Upper lobe of left lung (tissue), 6 donors: ENCODE measurements around the gene ZNF221. TPM values are rescaled to one million over a fixed set of nuclear protein-coding genes. Genes with fewer than 3 reads are reported as not detected.
"Not testable (repeated sequence)": the region's sequence is repeated elsewhere in the genome, so short reads cannot be mapped to it uniquely, and the experiment has no call there.

Source experiments
- ATAC-seq, 2 donors: fragments of 200-7000 bp; cut with Tn5 transposase; one replicate each; pipeline ENCODE4 v1.9.1; 2022; ENCODE audit warnings: mild to moderate bottlenecking in 2 of 2, moderate library complexity in 2 of 2; ENCODE audit not compliant: low FRiP score in 2 of 2
- DNase-seq, 2 donors: peaks; one replicate each; pipeline ENCODE4 v3.0.0-alpha.2; 2019 to 2020
- H3K27ac ChIP-seq, 4 donors: fragments of 200-600 bp; sonication (generic); one replicate each; pipeline ENCODE4 v1.5.1; 2016 to 2019
- H3K27me3 ChIP-seq, 4 donors: fragments of 200-600 bp; sonication (generic); one replicate each; pipeline ENCODE4 v1.5.1; 2017 to 2019
- H3K36me3 ChIP-seq, 4 donors: fragments of 200-600 bp; sonication (generic); one replicate each; pipeline ENCODE4 v1.5.1; 2016 to 2019
- H3K4me1 ChIP-seq, 4 donors: fragments of 200-600 bp; sonication (generic); one replicate each; pipeline ENCODE4 v1.5.1; 2018 to 2019
- H3K4me3 ChIP-seq, 4 donors: fragments of 200-600 bp; sonication (generic); one replicate each; pipeline ENCODE4 v1.5.1; 2017 to 2019; ENCODE audit warnings: mild to moderate bottlenecking in 2 of 4, moderate library complexity in 1 of 4
- H3K9me3 ChIP-seq, 4 donors: fragments of 200-600 bp; sonication (generic); one replicate each; pipeline ENCODE4 v1.5.1; 2018 to 2019
- EP300 ChIP-seq, 4 donors: sonication (generic); formaldehyde crosslinking; IDR thresholded peaks; one replicate each; pipeline ENCODE4 v1.5.1; 2017; ENCODE audit warnings: antibody characterized with exemption in 4 of 4, control low read depth in 2 of 4
- POLR2A ChIP-seq, 4 donors: fragments of 450-650 bp; IDR thresholded peaks; one replicate each; pipeline ENCODE4 v1.5.1; 2016 to 2017; ENCODE audit warnings: antibody characterized with exemption in 4 of 4, mild to moderate bottlenecking in 2 of 4
- POLR2AphosphoS5 ChIP-seq, 2 donors: sonication (generic); formaldehyde crosslinking; IDR thresholded peaks; one replicate each; pipeline ENCODE4 v1.5.1; 2017; ENCODE audit warnings: antibody characterized with exemption in 2 of 2
- WGBS, 2 donors: methylation state at CpG; one replicate each; pipeline ENCODE4 v1.1.5; 2017 to 2018; 5-methylcytosine and 5-hydroxymethylcytosine counted together
- total RNA-seq, 6 donors: library from RNA; depleted of rRNA in 4 of 6; stranded (reverse); fragments of >200 nt in 4 of 6; gene quantifications; one replicate each; pipeline versions ENCODE4 v1.1.0 to v1.2.1, GENCODE V29; 2016 to 2021
- TF ChIP-seq, protein P1 (sequence below), 6 experiments: fragments of 450-650 bp in 4 of 6; fragments of 200-600 bp in 2 of 6; sonication (generic) in 2 of 6; IDR thresholded peaks; one replicate each; pipeline ENCODE4 v1.5.1; 2016 to 2019; ENCODE audit warnings: antibody characterized with exemption in 6 of 6
- donor health status: DM: no; HTN: no; CAD: no; lungs with moderate emphysema.
- donor health status: DM: no; HTN: yes; CAD: no; lungs with severe emphysema.

The ZNF221 gene
- total RNA-seq, 6 donors from 2014 or later: 1.4 to 16.8 (median 3.5) TPM

DNA sequence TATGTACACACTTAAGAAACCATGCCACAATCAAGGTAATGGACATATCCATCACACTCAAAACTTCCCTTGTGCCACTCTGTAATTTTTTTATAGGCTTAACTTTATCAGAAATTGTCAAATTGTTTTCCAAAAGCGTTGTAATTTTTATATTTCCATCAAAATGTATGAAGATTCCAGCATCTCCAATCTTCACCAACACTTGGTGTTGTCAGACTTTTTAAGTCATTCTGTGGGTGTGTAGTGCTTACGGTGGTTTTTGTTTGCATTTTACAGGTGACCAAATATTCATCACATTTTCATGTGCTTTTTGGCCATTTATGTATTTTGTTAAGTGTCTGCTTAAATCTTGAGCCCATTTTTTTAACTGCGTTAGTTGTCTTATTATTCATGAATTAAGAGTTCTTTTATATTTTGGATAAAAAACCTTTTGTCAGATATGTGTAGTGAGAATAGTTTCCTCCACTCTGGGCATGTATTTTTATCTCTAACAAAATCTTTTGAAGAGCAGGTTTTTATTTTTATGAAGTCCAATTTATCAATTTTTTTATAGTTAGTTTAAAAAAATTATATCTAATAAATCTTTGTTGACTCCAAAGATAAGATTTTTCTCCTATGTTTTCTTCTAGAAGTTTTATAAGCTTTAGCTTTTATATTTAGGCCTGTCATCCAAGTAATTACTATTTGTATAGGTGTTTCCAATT, 11.3 kb upstream of the ZNF221 start:
- peaks cover 0 to 5% (median 4%) of the 10 kb centered on the region in 4 donors for H3K4me1 ChIP-seq
- no peak overlapping the region for H3K4me3 ChIP-seq
- H3K9me3 ChIP-seq: peaks cover 0 to 3% (median under 1%) of the 10 kb centered on the region in 4 donors
- no peak for ATAC-seq
- no peaks in the 10 kb centered on the region for H3K27me3 ChIP-seq
- WGBS, 2 donors: 57 to 75% methylated on average over 3 of the region's 3 CpGs
- H3K36me3 ChIP-seq: no peaks in the 10 kb centered on the region
- DNase-seq: no peak
- no peak overlapping the region for H3K27ac ChIP-seq
- TF ChIP-seq EP300 (IDR thresholded peaks at IDR 0.05): no peak
- TF ChIP-seq POLR2A (IDR thresholded peaks at IDR 0.05): no peak
- TF ChIP-seq POLR2AphosphoS5 (IDR thresholded peaks at IDR 0.05): no peak
- TF ChIP-seq, protein P1, sequence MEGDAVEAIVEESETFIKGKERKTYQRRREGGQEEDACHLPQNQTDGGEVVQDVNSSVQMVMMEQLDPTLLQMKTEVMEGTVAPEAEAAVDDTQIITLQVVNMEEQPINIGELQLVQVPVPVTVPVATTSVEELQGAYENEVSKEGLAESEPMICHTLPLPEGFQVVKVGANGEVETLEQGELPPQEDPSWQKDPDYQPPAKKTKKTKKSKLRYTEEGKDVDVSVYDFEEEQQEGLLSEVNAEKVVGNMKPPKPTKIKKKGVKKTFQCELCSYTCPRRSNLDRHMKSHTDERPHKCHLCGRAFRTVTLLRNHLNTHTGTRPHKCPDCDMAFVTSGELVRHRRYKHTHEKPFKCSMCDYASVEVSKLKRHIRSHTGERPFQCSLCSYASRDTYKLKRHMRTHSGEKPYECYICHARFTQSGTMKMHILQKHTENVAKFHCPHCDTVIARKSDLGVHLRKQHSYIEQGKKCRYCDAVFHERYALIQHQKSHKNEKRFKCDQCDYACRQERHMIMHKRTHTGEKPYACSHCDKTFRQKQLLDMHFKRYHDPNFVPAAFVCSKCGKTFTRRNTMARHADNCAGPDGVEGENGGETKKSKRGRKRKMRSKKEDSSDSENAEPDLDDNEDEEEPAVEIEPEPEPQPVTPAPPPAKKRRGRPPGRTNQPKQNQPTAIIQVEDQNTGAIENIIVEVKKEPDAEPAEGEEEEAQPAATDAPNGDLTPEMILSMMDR (IDR thresholded peaks at IDR 0.05): no peak

DNA sequence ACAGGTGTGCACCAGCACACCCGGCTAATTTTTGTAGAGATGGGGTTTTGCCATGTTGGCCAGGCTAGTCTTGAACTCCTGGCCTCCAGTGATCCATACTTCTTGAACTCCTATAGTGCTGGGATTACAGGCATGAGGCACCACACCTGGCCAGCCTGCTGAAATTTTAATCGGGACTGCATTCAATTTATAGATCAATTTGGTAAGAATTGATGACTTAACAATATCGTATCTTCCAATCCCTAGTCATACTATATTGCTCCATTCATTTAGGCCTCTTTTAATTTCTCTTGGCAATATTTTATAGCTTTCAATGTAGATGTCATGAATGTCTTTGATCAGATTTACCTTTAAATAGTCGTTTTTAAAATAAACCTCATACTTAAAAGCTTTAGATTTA, 10.3 kb upstream of the ZNF221 start:
- Histone ChIP-seq H3K36me3 (no peaks in the 10 kb centered on the region), H3K4me3 (no peak overlapping the region), H3K9me3 (peaks cover 0 to 4% (median 2%) of the 10 kb centered on the region in 4 donors), H3K27ac (no peak overlapping the region), H3K27me3 (no peaks in the 10 kb centered on the region), H3K4me1 (peaks cover 0 to 2% (median 2%) of the 10 kb centered on the region in 4 donors)
- ATAC-seq (no peak), DNase-seq (no peak)
- 75 to 82% methylated on average over 4 of the region's 4 CpGs for WGBS, 2 donors
- TF ChIP-seq POLR2AphosphoS5 (IDR thresholded peaks at IDR 0.05) (no peak), POLR2A (IDR thresholded peaks at IDR 0.05) (no peak), EP300 (IDR thresholded peaks at IDR 0.05) (no peak)
- TF ChIP-seq, protein P1 (IDR thresholded peaks at IDR 0.05): no peak

DNA sequence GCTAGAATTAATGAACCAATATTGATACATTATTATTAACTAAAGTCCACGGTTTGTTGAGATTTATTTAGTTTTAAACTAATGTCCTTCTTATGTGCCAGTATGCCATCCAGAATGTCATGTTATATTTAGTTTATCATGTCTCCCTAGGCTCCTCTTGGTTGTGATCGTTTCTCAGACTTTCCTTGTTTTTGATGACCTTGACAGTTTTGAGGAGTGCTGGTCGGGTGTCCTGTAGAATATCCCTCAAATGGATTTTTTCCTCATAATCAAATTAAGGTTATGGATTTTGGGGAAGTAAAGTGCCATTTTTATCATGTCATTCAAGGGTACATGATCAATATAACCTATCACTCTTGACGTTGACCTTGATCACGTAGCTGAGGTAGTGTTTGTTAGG, 9.8 kb upstream of the ZNF221 start:
- Histone ChIP-seq H3K4me1 (no peaks in the 10 kb centered on the region), H3K9me3 (peaks cover 0 to 4% (median 2%) of the 10 kb centered on the region in 4 donors), H3K4me3 (no peak overlapping the region), H3K36me3 (no peaks in the 10 kb centered on the region), H3K27me3 (no peaks in the 10 kb centered on the region), H3K27ac (no peak overlapping the region)
- ATAC-seq: no peak
- no peak for DNase-seq
- TF ChIP-seq POLR2AphosphoS5 (IDR thresholded peaks at IDR 0.05): no peak
- TF ChIP-seq, protein P1 (IDR thresholded peaks at IDR 0.05): no peak
- no peak for TF ChIP-seq EP300 (IDR thresholded peaks at IDR 0.05)
- no peak for TF ChIP-seq POLR2A (IDR thresholded peaks at IDR 0.05)
- 60 to 78% methylated on average over 5 of the region's 5 CpGs for WGBS, 2 donors

DNA sequence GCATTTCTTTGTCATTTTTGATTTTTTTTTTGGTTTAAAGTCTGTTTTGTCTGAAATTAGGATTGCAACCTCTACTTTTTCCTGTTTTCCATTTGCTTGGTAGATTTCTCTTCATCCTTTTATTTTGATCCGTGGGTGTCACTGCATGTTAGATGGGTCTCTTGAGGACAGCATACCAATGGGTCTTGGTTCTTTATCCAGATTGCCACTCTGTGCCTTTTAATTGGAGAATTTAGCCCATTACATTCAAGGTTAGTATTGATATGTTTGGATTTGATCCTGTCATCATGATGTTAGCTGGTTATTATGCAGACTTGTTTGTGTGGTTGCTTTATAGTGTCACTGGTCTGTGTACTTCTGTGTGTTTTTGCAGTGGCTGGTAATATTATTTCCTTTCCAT, 3.6 kb upstream of the ZNF221 start:
- H3K4me3 ChIP-seq, DNase-seq, ATAC-seq, H3K27ac ChIP-seq, H3K27me3 ChIP-seq, H3K36me3 ChIP-seq, H3K4me1 ChIP-seq: not testable (repeated sequence)
- WGBS, 2 donors: 0% methylated on average over 1 of the region's 1 CpG
- H3K9me3 ChIP-seq: peaks cover 5 to 28% (median 17%) of the 10 kb centered on the region in 4 donors

DNA sequence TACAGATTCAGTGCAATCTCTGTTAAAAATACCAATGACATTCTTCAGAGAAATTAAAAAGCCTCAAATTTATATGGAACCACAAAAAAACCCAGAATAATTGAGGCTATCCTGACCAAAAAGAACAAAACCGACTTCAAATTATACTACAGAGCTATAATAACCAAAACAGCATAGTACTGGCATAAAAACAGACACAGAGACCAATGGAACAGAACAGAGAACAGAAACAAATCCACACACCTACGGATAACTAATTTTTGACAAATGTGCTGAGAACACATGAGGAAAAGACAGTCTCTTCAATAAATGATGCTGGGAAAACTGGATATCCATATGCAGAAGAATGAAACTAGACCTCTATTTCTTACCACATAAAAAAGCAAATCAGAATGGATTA, 1.2 kb upstream of the ZNF221 start:
- 84 to 85% methylated on average over 2 of the region's 2 CpGs for WGBS, 2 donors
- not testable (repeated sequence) for H3K4me1 ChIP-seq, H3K27me3 ChIP-seq, ATAC-seq, H3K36me3 ChIP-seq, DNase-seq, H3K27ac ChIP-seq, H3K4me3 ChIP-seq
- H3K9me3 ChIP-seq: peaks cover 7 to 33% (median 19%) of the 10 kb centered on the region in 4 donors

DNA sequence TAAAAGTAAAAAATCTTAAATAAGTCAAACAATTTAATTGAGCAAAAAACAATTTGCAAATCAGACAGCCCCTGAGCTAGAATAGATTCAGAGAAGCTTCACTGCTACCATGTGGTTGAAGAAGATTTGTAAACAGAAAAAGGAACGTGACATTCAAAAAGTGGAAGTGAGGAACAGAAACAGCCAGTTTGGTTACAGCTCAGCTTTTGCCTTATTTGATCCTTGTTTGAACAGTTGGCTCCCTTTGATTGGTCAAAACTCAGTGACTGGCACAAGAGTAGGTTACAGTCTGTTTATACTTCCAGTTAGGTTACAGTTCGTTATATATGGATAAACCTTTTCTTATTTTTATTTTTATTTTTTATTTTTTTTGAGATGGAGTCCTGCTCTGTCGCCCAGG, 5.8 kb downstream of the ZNF221 start:
- Histone ChIP-seq H3K4me1 (no peaks in the 10 kb centered on the region), H3K9me3 (peaks cover 51 to 73% (median 63%) of the 10 kb centered on the region in 4 donors), H3K4me3 (no peak overlapping the region), H3K27ac (no peak overlapping the region), H3K27me3 (no peaks in the 10 kb centered on the region), H3K36me3 (peaks cover 0 to 12% (median 0%) of the 10 kb centered on the region in 4 donors)
- no peak for ATAC-seq
- TF ChIP-seq POLR2AphosphoS5 (IDR thresholded peaks at IDR 0.05) (no peak), POLR2A (IDR thresholded peaks at IDR 0.05) (no peak), EP300 (IDR thresholded peaks at IDR 0.05) (no peak)
- TF ChIP-seq, protein P1 (IDR thresholded peaks at IDR 0.05): no peak
- no peak for DNase-seq
- WGBS, 2 donors: 82 to 90% methylated on average over 3 of the region's 3 CpGs
